GM10847 (cell line): ENCODE results near the gene KIAA1958.

ENCODE experiments used
- POLR2A ChIP-seq: IDR thresholded peaks from 2 replicates; pipeline ENCODE4 v1.6.1; 2011; ENCODE audit not compliant: insufficient read length; ENCODE audit errors: extremely low read depth

The KIAA1958 gene

DNA sequence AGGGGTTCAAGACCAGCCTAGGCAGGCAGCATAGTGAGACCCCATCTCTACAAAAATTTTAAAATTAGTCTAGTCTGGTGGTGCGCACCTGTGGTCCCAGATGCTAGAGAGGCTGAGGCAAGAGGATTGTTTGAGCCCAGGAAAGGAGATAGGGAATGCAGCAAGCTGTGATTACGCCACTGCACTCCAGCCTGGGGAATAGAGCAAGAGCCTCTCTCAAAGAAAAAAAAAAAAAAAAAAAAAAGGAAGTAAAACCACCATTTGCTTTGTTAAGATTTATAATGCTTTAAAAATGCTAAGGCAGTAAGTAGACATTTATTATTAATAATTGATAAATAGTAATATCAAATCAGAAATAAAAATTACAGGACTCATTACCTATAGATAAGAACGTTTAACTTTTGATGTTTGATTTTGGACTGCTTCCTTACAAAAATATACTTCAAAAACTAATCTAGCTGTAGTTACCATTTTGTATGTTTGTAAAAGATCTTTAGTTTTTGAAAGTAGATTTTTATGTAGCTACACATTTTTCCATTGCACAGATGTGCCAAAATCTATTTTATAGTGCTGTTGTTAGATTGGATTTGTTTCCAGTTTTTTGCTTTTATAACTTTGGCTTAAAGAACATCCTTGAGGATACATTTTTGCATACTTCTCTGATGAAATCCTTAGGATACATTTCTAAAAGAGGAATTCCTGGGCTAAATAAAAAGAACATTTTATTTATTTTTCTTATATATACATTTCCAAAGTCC lies 144.9 kb downstream of the KIAA1958 start:
- no peak for TF ChIP-seq POLR2A

DNA sequence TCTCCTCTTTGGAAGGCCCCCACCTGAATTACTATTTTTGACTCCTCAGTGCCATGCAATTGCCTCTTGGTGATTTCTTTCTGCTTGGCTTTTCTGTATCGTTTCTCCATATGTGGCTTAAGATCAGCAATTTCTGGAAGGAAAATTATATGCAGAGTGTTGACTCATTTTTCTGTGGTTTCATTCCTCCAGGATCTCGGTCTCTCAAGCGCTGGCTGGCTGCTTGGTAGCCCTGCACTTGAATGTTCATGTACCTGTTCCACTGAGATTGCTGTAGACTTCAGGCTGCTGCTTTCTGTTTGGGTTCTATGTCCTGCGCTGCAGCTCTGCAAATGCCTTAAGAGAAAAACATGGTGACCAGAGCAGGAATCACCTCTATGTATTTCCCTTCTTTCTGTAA lies 153.7 kb downstream of the KIAA1958 start:
- no peak for TF ChIP-seq POLR2A

DNA sequence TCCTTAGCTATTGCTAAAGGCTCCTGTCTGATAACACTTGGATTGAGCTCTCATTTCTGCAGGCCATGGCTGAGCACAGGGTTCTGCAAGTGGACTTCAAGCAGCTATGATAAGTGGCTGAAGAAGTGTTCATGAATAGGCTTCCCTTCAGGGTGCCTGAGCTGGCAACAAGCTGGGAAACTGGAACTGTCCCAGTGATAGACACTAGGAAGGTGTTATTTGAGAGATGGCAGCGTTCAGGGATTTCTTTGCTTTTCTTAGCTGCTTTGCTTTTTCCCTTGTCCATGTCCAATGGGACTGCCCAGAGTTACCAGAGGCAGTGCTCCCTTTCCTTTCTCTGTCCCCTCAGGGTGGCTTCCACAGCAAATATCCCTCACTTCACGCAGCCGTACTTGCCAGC lies 155.5 kb downstream of the KIAA1958 start:
- TF ChIP-seq POLR2A = no peak

DNA sequence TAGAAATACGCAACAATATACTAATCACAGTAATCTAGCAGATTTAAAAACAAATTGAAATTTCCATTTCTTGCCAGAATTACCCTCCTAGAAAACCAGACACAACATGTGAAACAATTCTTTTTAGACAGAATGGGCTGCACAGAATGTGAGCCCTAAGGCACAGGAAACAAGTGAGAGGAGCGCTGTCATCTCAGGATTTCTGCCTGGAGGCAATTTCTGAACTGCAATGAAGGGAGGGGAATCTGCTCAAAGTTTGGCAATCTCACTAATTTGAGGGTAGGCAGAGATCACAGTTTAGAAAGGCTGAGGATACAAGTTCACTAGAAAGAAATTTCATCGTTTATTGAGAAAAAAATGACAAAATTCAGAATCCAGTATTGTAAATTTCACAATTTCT lies 161.0 kb downstream of the KIAA1958 start:
- no peak for TF ChIP-seq POLR2A

DNA sequence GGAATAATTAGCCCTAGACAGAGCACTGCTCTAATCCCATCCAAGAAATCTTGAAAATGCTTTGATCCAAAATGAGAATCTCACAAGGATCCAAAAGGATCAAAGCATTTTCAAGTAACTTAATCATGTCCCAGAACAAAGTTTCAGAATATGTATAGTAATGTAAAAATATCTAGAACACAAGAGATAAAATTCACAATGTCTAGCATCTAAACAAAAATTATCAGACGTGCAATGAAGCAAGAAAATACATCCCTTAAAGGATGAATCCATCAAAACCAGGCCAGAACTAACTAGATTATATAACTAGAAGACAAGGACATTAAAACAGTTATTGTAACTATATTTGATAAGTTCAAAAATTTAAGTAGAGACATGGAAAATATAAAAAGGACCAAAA lies 162.0 kb downstream of the KIAA1958 start:
- TF ChIP-seq POLR2A = no peak

DNA sequence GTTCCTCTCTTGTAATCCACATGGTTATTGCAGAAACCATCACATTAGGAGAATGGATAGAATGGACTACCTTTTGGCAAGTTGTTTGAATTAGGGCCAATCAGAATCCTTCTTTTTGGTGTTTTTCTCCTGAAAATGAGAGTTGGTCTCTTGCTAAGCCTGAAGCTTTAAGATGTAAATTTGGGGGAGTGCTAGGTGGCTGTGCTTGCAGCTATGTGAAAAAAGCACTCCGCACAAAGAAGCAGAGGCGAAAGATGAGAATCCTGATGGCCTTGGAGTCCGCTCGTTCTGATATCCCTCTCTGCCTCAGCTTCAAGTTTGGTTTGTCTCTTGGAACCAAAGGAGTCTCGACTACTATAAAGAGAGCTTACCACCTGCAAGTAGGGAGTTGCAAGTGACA lies 167.7 kb downstream of the KIAA1958 start:
- TF ChIP-seq POLR2A = no peak

DNA sequence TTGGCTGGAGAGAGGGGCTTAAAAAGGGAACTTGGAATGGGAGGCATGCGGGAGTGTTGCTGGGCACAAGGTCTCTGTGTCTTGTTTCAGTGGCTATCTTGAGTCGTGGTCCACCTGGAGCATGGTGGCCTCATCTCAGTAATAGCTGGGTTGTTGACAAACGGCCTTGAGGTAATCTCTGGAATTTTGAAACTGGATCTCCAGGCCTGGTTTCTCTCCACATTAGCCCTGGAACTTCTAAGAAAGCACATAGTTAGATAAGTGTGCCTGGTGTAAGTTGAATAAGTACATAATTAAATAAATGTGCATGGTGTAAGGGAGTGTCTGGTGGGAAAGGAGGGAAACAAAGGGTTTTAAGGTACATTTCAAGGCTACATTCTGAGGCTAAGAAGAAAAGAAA lies 169.0 kb downstream of the KIAA1958 start:
- TF ChIP-seq POLR2A = no peak

DNA sequence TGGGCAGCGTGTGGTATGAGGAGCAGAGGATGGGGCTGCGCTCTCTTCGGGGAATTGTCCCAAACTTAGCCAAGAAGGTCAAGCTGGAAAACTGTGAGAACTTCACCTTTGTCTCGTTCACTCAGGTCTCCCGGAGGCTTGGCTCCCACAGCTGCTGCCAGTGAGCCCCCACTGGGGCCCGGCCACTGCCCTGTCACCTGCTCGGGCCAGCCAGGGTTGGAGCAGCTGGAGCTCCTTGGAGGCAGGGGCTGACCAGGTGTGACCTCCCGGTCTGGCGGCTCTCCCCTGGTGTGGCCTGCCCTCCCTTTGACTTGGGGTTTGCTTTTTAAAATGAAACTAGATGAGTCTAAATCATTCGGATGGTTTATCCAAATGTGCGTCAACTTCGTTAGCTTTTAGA lies 173.3 kb downstream of the KIAA1958 start:
- TF ChIP-seq POLR2A = no peak

DNA sequence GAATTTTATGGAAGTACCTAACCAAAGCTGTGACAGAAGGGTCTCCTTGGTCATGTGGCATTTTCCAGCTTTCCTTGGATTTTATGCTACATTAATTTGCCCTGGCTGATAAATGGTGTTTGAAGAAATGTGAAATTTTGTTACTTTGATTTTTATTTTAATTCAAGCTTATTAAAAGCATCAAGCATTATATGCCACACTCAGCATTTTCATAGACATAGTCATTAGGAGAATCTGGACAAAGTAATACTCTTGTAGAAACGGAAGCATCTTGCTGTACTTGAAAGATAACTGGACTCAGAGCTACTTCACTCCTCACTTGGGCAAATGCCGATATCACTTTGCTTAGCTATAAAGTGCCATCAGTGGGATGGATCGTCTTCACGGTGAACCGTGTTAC lies 177.1 kb downstream of the KIAA1958 start:
- no peak for TF ChIP-seq POLR2A

DNA sequence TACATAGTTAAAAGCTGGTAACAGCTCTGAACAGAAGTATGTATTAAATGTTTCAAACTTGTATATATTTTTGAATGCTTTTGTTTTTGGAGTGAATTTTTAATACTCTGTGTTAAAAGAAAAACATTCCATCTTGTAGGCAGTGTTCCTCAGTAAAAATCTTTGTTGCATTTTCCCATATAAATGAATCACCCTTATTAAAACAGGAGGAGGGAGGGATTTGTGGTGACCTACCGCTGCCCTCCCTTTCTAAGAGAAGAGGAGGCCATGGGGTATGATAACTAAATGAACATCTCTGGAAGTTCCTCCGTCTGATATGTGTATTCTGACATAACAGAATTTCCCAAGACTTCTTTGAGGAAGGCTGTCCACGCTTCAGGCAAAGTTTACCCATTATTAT lies 177.9 kb downstream of the KIAA1958 start:
- TF ChIP-seq POLR2A = no peak

DNA sequence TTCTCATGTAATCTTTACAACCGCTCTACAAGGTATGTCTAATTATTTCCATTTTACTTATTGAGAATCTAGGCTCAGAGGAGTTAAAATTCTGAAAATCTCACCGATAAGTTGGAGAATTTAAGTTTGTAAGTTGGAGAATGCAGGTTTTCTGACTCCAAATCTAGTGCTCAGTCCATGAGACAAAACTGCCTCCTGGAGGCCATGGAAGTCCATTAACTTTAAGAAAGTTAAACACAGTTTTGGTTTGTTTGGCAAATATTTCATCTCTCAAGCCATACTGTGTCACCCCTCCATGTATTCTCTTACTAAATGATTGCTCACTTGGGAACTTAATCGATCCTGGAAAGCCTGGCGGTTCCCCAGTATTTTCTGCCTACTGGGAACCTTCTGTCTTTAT lies 178.7 kb downstream of the KIAA1958 start:
- TF ChIP-seq POLR2A = no peak

DNA sequence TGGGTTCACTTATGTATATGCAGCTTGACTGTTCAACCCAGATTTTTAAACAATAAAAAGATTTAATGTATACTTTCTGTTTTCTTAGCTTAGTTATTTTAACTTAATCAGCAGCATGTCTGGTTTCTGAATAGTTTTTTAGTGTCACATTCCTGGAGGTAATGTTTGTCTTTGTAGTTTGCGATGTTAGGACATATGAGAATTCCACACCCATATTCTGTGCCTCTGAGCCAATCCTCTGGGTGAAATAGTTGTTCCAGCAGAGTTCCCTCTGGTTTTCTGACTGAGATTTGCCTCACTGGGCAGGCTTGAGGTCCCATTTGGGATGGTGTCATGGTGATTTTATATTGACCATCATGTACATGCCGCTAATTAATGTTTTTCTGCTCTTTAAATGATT lies 182.7 kb downstream of the KIAA1958 start:
- no peak for TF ChIP-seq POLR2A

DNA sequence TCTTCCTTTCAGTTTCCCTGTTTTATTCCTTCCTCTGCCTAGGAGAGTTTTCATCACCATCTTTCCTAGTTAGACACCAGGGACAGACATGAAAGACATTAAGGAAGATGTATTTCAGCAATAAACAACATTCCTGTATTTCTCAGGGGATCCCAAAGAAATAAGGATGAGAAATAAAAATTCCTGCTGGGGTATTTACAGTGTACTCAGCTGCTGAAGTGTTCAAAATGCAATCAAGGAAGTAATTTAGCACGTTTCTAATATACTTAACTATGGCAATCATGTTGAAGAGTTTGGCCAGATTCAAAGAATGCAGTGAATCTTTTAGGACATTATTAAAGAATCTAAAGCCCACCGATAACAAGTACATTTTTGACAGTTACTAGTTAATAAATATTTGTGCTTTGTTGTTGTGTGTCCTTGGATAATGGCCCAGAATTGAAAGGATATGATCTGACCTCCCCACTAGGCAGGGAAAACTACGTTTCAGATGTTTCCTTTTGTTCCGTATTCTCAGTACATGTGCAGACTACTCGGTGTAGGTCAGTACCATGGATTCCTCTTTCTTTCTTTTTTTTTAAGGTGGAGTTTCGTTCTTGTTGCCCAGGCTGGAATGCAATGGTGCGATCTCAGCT lies 184.5 kb downstream of the KIAA1958 start:
- no peak for TF ChIP-seq POLR2A

DNA sequence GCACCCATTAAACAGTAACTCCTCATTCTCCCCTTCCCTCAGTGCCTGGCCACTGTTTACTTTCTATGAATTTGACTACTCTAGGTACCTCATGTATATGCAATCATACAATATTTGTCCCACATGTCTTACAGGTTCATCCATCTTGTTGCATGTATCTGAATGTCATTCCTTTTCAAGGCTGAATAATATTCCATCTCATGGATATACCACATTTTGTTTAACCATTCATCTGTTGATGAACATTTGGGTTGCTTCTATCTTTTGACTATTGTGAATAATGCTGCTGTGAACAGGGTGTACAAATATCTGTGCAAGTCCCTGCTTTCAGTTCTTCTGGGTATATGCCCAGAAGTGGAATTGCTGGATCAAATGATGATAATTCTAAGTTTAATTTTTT lies 190.4 kb downstream of the KIAA1958 start:
- no peak for TF ChIP-seq POLR2A

DNA sequence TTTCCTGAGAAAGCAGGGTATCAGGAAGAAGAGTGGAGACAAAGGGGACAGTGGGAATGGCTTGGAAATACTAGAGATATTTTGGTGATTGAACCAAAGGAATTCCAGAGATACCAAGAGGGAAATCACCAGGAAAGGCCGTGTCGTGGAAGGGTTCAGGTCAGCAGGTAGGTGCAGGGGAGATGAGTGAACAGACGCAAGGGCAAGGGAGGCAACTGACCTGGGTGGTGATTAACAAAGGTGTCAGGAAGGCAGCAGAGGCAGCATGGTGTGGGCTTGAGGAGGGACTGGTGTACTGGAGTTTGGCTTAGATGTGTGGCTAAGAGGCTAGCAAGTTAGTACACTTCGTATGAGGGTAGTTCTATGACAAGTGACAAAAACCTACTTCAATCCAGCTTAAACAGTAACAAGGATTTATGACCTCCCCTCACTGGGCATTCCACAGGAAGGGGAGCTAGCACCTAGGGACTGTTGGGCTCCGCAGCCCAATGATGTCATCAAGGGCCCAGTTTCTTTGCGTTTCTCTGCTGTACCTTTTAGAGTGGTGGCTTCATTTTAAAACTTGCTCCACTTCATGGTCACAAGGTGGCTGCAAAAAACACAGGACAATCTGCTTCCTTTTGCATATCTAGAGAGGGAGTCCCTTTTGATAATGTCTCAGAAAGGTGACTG lies 194.2 kb downstream of the KIAA1958 start:
- TF ChIP-seq POLR2A = no peak

DNA sequence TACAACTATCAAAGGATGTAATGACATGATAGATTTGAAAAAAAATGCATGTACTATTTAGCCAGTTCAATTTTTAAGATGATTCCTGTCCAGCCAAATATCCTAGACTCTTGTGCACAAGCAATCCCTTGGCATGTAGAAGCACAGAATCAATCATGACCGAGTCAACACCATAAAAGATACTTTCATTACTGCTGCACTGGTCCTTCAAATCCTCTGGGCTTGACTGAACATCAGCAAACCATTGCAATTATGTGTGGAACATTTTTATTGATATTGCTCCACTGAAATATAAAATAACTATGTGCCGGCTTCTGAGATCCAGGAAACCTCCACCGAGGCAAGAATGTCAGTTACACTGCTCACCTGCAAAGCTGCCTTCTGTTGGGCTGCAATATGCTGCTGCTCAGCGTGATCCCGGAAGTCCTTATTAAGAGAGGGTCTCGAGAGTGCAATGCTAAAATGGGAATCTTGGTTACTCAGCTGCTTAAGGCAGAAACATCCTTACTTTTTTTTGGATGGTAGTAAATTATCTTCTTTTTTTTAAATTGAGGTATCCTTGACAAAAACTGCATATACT lies 202.6 kb downstream of the KIAA1958 start:
- no peak for TF ChIP-seq POLR2A
